22Rv1 (cell line): Measurements from ENCODE around the gene MGAT2.
"Not testable (repeated sequence)": the region's sequence is repeated elsewhere in the genome, so short reads cannot be mapped to it uniquely, and the experiment has no call there.

Experiments used
- H3K27ac ChIP-seq: fragments of 450-650 bp; 2 replicates; pipeline ENCODE4 v1.5.1; 2017
- CTCF ChIP-seq: fragments of 450-650 bp; IDR thresholded peaks from 2 replicates; pipeline ENCODE4 v1.5.1; 2017; ENCODE audit warnings: mild to moderate bottlenecking
- ZFX ChIP-seq: fragments of 450-650 bp; IDR thresholded peaks from 2 replicates; pipeline ENCODE4 v1.6.1; 2017; ENCODE audit warnings: antibody characterized with exemption, borderline replicate concordance

The MGAT2 gene

GRCh38 chr14:49640540-49641417, 20.2 kb downstream of the MGAT2 start:
- H3K27ac ChIP-seq, result peak overlapping the region; percentile 67
- TF ChIP-seq ZFX (no peak), CTCF (no peak)

- TF ChIP-seq ZFX (no peak), CTCF (no peak)
- H3K27ac ChIP-seq, result peak overlapping the region; percentile 67
Measured at GRCh38 chr14:49641697-49642129, 21.1 kb downstream of the MGAT2 start.

GRCh38 chr14:49642163-49642562, 21.6 kb downstream of the MGAT2 start:
- H3K27ac ChIP-seq, result peak overlapping the region; percentile 67
- TF ChIP-seq ZFX (no peak), CTCF (no peak)

GRCh38 chr14:49653508-49653907, 32.9 kb downstream of the MGAT2 start:
- TF ChIP-seq CTCF, result no peak
- no peak for TF ChIP-seq ZFX
- no peak overlapping the region for H3K27ac ChIP-seq

- TF ChIP-seq ZFX (no peak), CTCF (no peak)
- H3K27ac ChIP-seq, result no peak overlapping the region
Measured at GRCh38 chr14:49654511-49654910, 33.9 kb downstream of the MGAT2 start.

GRCh38 chr14:49657500-49657899, 36.9 kb downstream of the MGAT2 start:
- H3K27ac ChIP-seq, result not testable (repeated sequence)

DNA sequence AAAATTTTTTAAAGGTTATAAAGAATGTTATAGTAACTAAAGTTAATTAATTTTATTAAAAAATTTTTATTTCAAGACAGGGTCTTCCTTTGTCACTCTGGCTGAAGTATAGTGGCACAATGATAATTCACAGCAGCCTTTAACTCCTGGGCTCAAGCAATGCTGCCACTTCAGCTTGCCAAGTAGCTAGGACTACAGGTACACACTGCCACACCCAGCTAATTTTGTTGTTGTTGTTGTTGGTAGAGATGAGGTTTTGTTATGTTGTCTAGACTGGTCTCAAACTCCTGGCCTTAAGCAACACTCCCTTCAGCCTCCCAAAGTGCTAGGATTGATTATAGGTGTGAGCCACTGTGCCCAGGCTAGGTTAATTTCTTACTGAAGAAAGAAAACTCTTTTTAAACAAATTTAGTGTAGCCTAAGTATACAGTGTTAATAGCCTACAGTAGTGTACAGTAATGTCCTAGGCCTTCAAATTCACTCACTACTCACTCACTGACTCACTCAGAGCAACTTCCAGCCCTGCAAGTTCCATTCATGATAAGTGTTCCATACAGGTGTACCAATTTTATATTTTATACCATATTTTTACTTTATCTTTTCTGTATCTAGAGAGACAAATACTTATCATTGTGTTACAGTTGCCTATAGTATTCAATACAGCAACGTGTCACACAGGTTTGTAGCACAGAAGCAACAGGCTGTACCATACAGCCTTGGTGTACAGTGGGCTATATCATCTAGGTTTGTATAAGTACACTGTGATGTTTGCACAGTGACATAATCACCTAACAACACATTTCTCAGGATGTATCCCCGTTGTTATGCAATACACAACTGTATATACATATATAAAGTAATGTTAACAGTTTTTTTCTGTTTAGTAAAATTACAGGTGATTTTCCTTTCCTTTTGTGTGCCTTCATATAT, 39.2 kb downstream of the MGAT2 start:
- H3K27ac ChIP-seq, result peak overlapping the region; percentile 34
- TF ChIP-seq ZFX (no peak), CTCF (no peak)
